Stomach smooth muscle (tissue), 2 donors: ENCODE measurements around the gene MXD4.
"Not testable (repeated sequence)": the region's sequence is repeated elsewhere in the genome, so short reads cannot be mapped to it uniquely, and the experiment has no call there.

Experiments
- H3K27ac ChIP-seq: one replicate; pipeline ENCODE4 v1.7.0; 2013; ENCODE audit warnings: mild to moderate bottlenecking, low read length, inconsistent platforms
- H3K27me3 ChIP-seq, 2 donors: one replicate each; pipeline ENCODE4 v1.7.0; 2013; ENCODE audit warnings: low read length in 2 of 2; ENCODE audit not compliant: insufficient read depth in 2 of 2, control insufficient read depth in 1 of 2
- H3K36me3 ChIP-seq, 2 donors: one replicate each; pipeline ENCODE4 v1.7.0; 2013; ENCODE audit warnings: low read length in 2 of 2; ENCODE audit not compliant: control insufficient read depth in 2 of 2, insufficient read depth in 2 of 2
- H3K4me1 ChIP-seq: one replicate; pipeline ENCODE4 v1.7.0; 2013; ENCODE audit warnings: low read length; ENCODE audit not compliant: control insufficient read depth, insufficient read depth
- H3K4me3 ChIP-seq, 2 donors: one replicate each; pipeline ENCODE4 v1.7.0; 2013; ENCODE audit warnings: low read length in 2 of 2
- H3K9ac ChIP-seq, 2 donors: one replicate each; pipeline ENCODE4 v1.7.0; 2013; ENCODE audit warnings: low read length in 2 of 2, mild to moderate bottlenecking in 1 of 2
- H3K9me3 ChIP-seq, 2 donors: one replicate each; pipeline ENCODE4 v1.7.0; 2013; ENCODE audit warnings: low read length in 2 of 2; ENCODE audit not compliant: control insufficient read depth in 2 of 2
- donor health status: healthy.
- donor health status: Pancreatic carcinoma.

The MXD4 gene

GRCh38 chr4:2284934-2285612 lies 23.2 kb upstream of the MXD4 start:
- Histone ChIP-seq H3K9ac (no peak overlapping the region), H3K4me3 (no peak overlapping the region), H3K27ac (no peak overlapping the region), H3K36me3 (no peaks in the 10 kb centered on the region), H3K27me3 (no peaks in the 10 kb centered on the region), H3K9me3 (no peaks in the 10 kb centered on the region), H3K4me1 (no peaks in the 10 kb centered on the region)

DNA sequence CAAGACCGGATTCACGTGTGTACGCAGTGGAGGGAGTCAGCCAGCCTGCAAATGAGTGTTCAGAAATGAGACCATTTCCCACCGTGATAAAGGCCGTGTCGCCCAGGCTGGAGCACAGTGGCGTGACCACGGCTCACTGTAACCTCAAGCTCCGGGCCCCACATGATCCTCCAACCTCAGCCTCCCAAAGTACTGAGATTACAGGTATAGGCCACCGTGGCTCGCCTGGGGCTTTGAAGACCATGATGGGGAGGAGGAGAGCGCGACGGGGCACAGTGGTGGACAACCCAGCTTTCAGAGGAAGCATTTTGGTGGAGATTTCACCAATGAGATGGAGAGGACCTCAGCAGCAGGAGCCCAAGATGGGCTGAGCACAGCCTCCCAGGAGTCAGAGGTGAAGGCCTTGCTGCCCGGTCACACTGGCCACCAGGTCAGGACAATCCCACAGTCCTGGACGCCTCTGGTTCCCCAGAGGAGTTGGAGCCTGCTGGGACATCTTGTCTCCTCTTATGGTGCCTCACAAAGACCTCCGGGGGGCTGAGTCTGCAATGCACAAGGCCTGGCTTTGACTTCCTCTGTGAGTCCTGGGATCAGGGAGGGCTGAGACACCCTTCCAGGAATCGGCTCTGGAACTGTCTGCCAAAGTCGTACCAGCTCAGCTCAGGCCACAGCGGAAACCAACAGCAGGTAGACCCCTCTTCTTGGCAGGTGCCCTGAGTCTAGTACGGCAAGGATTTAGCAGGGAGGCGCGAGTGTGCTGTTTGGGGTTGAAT lies 22.4 kb upstream of the MXD4 start:
- Histone ChIP-seq H3K9ac (no peak overlapping the region), H3K4me1 (no peaks in the 10 kb centered on the region), H3K27me3 (no peaks in the 10 kb centered on the region), H3K27ac (no peak overlapping the region), H3K36me3 (no peaks in the 10 kb centered on the region), H3K4me3 (no peak overlapping the region), H3K9me3 (no peaks in the 10 kb centered on the region)

- Histone ChIP-seq H3K36me3 (no peaks in the 10 kb centered on the region), H3K4me3 (no peak overlapping the region), H3K27ac (no peak overlapping the region), H3K27me3 (no peaks in the 10 kb centered on the region), H3K9ac (no peak overlapping the region), H3K4me1 (no peaks in the 10 kb centered on the region), H3K9me3 (no peaks in the 10 kb centered on the region)
Measured at GRCh38 chr4:2283199-2283711, 21.3 kb upstream of the MXD4 start.

- Histone ChIP-seq H3K27ac (no peak overlapping the region), H3K9ac (no peak overlapping the region), H3K4me1 (no peaks in the 10 kb centered on the region), H3K36me3 (no peaks in the 10 kb centered on the region), H3K4me3 (no peak overlapping the region), H3K27me3 (no peaks in the 10 kb centered on the region), H3K9me3 (no peaks in the 10 kb centered on the region)
Measured at GRCh38 chr4:2281575-2282343, 19.9 kb upstream of the MXD4 start.

DNA sequence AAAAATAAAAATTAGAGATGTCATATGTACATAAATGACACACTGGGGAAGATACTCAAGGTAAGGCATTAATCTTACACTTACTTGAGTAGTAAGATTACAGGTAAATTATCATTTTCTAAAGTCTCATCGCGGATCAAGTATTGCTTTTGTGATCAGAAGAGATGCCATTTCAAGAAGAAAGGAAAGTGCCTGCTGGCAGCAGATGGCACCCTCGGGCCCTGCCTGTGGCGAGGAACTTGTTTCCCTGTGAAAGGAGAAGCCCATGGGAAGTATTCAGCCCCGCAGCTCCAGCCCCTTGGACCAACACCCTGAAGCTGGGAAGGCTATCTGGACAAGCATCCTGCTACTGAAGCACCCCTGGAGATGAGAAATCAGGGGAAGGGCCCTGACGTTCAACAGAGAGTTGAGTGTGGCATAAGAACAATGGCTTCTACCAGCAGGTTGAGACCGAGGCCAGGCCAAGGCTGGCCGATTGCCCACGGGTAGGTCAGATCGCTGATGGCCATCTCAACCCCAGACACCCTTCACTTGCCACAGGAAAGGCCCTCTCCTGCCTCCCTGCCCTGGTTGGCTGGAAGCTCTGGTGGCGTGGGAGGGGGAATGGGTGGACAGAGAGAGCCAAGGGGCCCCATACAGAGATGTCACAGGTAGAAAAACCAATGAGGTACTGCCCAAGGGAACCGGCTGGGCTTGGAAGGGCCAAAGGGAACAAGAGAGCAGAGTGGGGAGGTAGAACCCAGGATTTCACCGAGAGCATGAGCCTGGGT lies 18.8 kb upstream of the MXD4 start:
- no peaks in the 10 kb centered on the region for H3K9me3 ChIP-seq
- no peaks in the 10 kb centered on the region for H3K36me3 ChIP-seq
- no peak overlapping the region for H3K9ac ChIP-seq
- no peaks in the 10 kb centered on the region for H3K27me3 ChIP-seq
- no peaks in the 10 kb centered on the region for H3K4me1 ChIP-seq
- H3K27ac ChIP-seq: no peak overlapping the region
- H3K4me3 ChIP-seq: no peak overlapping the region

GRCh38 chr4:2277956-2278355 lies 16.0 kb upstream of the MXD4 start:
- H3K27ac ChIP-seq: no peak overlapping the region
- no peak overlapping the region for H3K9ac ChIP-seq
- H3K27me3 ChIP-seq: no peaks in the 10 kb centered on the region
- H3K4me1 ChIP-seq: no peaks in the 10 kb centered on the region
- no peak overlapping the region for H3K4me3 ChIP-seq
- H3K36me3 ChIP-seq: no peaks in the 10 kb centered on the region
- no peaks in the 10 kb centered on the region for H3K9me3 ChIP-seq

- no peaks in the 10 kb centered on the region for H3K9me3 ChIP-seq
- peaks cover 0 to 2% of the 10 kb centered on the region in 2 donors for H3K36me3 ChIP-seq
- no peaks in the 10 kb centered on the region for H3K27me3 ChIP-seq
- no peak overlapping the region for H3K4me3 ChIP-seq
- H3K9ac ChIP-seq: no peak overlapping the region
- H3K27ac ChIP-seq: no peak overlapping the region
- H3K4me1 ChIP-seq: no peaks in the 10 kb centered on the region
Measured at GRCh38 chr4:2276581-2277325, 14.8 kb upstream of the MXD4 start.

- H3K27me3 ChIP-seq: no peaks in the 10 kb centered on the region
- no peaks in the 10 kb centered on the region for H3K4me1 ChIP-seq
- no peak overlapping the region for H3K4me3 ChIP-seq
- no peaks in the 10 kb centered on the region for H3K9me3 ChIP-seq
- peaks cover 0 to 2% of the 10 kb centered on the region in 2 donors for H3K36me3 ChIP-seq
- H3K27ac ChIP-seq: no peak overlapping the region
- no peak overlapping the region for H3K9ac ChIP-seq
Measured at GRCh38 chr4:2275546-2276251, 13.8 kb upstream of the MXD4 start.

DNA sequence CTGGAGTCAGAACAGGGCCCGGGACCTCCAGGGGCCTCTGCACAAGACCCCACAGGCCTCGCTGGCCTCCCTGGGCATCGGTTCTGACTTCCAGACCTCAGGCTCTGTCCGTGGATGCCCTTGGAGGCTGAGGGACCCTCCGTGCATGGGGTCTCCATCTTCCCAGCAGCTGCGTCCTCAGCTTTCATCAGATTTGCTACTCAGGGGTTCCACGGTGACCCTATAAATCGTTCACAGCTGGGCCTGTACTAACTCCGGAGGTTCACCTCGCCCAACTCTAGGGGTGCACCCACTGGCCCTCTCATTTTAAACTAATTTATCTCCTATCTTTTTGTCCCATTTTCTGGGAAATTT lies 13.1 kb upstream of the MXD4 start:
- not testable (repeated sequence) for H3K9me3 ChIP-seq, H3K36me3 ChIP-seq, H3K27ac ChIP-seq, H3K9ac ChIP-seq, H3K27me3 ChIP-seq, H3K4me1 ChIP-seq, H3K4me3 ChIP-seq
